ENCODE results near the gene DUSP2. TPM values are rescaled to one million over a fixed set of nuclear protein-coding genes. Genes with fewer than 3 reads are reported as not detected.

DUSP2 gene
- total and polyA plus RNA-seq, 10 of the 15 experiments (the other 5 are each of a cell fraction or from before 2014, with no cell fraction given): 9.7 to 212 (median 57.2) TPM

DNA sequence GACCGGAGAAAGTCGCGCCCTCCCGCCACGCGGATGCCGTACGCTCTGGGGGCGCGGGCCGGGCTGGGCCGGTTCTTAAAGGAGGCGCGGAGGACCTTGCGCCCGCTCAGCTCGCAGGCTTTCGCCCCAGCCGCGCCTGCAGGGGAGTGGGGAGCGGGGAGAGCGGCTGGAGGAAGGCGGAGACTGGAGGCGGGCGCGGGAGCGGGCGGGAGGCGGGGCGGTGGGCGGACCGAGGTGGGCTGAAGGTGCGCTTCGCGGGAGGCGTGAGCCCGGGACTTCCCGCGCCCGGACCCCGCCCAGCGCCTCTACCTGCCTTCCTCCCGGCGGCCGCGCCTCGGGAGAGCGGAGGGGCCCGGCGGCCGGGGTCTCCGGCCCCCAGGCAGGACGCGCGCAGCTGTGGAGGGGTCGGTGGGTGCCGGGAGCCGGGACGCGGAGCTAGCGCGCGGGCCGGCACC, 28.8 kb downstream of the DUSP2 start, which contains the start of gene ADRA2B:
Gene ADRA2B, minus strand, starts transcription at position 148 of the 455 bp plus-strand sequence. CDS start 422 bp downstream, outside the sequence.
- CTCF ChIA-PET: interaction anchor here (0.8 to 3.8 kb wide), 16 partner anchors 16 to 147 kb away, joined by 3 to 33 read pairs (median 4); partner anchors contain the start of gene ASTL
- no peak for TF ChIP-seq SMARCA5 (IDR thresholded peaks at IDR 0.05)
- TF ChIP-seq EZH2 (IDR thresholded peaks at IDR 0.05; ENCODE audit: borderline replicate concordance, control insufficient read depth, low read depth, low read length): no peak
- TF ChIP-seq, protein P1, sequence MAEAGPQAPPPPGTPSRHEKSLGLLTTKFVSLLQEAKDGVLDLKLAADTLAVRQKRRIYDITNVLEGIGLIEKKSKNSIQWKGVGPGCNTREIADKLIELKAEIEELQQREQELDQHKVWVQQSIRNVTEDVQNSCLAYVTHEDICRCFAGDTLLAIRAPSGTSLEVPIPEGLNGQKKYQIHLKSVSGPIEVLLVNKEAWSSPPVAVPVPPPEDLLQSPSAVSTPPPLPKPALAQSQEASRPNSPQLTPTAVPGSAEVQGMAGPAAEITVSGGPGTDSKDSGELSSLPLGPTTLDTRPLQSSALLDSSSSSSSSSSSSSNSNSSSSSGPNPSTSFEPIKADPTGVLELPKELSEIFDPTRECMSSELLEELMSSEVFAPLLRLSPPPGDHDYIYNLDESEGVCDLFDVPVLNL (IDR thresholded peaks at IDR 0.05; ENCODE audit: low read depth, low read length): no peak
- no peak for TF ChIP-seq SUZ12 (IDR thresholded peaks at IDR 0.05; ENCODE audit: unreplicated experiment)
- no peak for TF ChIP-seq MYC (IDR thresholded peaks at IDR 0.05; ENCODE audit: insufficient read depth, insufficient read length, insufficient replicate concordance, low read length, severe bottlenecking)
- TF ChIP-seq E4F1 (IDR thresholded peaks at IDR 0.05; ENCODE audit: borderline replicate concordance, partially characterized antibody): no peak
- TF ChIP-seq SMC3 (IDR thresholded peaks at IDR 0.05; ENCODE audit: borderline replicate concordance, low read length): no peak
- TF ChIP-seq BCL11A (IDR thresholded peaks at IDR 0.05; ENCODE audit: low read depth, low read length): no peak
- no peak for TF ChIP-seq RCOR1 (conservative IDR thresholded peaks at IDR 0.05; ENCODE audit: low read depth, low read length)
- TF ChIP-seq PAX8 (IDR thresholded peaks at IDR 0.05): no peak
- no peak for TF ChIP-seq CEBPB (IDR thresholded peaks at IDR 0.05; ENCODE audit: borderline replicate concordance in 1 of 2, low read depth in 2 of 2, low read length in 2 of 2)
- TF ChIP-seq RBBP5 (conservative IDR thresholded peaks at IDR 0.05): no peak
- TF ChIP-seq SREBF2 (IDR thresholded peaks at IDR 0.05; ENCODE audit: low read length): no peak
- TF ChIP-seq, protein P2, sequence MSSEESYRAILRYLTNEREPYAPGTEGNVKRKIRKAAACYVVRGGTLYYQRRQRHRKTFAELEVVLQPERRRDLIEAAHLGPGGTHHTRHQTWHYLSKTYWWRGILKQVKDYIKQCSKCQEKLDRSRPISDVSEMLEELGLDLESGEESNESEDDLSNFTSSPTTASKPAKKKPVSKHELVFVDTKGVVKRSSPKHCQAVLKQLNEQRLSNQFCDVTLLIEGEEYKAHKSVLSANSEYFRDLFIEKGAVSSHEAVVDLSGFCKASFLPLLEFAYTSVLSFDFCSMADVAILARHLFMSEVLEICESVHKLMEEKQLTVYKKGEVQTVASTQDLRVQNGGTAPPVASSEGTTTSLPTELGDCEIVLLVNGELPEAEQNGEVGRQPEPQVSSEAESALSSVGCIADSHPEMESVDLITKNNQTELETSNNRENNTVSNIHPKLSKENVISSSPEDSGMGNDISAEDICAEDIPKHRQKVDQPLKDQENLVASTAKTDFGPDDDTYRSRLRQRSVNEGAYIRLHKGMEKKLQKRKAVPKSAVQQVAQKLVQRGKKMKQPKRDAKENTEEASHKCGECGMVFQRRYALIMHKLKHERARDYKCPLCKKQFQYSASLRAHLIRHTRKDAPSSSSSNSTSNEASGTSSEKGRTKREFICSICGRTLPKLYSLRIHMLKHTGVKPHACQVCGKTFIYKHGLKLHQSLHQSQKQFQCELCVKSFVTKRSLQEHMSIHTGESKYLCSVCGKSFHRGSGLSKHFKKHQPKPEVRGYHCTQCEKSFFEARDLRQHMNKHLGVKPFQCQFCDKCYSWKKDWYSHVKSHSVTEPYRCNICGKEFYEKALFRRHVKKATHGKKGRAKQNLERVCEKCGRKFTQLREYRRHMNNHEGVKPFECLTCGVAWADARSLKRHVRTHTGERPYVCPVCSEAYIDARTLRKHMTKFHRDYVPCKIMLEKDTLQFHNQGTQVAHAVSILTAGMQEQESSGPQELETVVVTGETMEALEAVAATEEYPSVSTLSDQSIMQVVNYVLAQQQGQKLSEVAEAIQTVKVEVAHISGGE (CRISPR knock-in tag; IDR thresholded peaks at IDR 0.05): no peak
- no peak for TF ChIP-seq SPI1 (IDR thresholded peaks at IDR 0.05; ENCODE audit: borderline replicate concordance, insufficient read depth, low read depth, low read length)
- TF ChIP-seq, protein P3, sequence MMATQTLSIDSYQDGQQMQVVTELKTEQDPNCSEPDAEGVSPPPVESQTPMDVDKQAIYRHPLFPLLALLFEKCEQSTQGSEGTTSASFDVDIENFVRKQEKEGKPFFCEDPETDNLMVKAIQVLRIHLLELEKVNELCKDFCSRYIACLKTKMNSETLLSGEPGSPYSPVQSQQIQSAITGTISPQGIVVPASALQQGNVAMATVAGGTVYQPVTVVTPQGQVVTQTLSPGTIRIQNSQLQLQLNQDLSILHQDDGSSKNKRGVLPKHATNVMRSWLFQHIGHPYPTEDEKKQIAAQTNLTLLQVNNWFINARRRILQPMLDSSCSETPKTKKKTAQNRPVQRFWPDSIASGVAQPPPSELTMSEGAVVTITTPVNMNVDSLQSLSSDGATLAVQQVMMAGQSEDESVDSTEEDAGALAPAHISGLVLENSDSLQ (IDR thresholded peaks at IDR 0.05): no peak

More for the DNA sequence above, 28.8 kb downstream of the DUSP2 start, which contains the start of gene ADRA2B:
- H3K4me2 ChIP-seq (ENCODE audit: control insufficient read depth, insufficient read depth): peak within 1 kb of the TSS; percentile 93
- peak; percentile 61 for ATAC-seq
- H3K27me3 ChIP-seq (replicated peaks in 1 of 2; ENCODE audit: control insufficient read depth in 2 of 2, insufficient read depth in 2 of 2, low read length in 1 of 2): peaks cover 0 to 1% of the 10 kb centered on the region in 2 experiments; a peak in 2 of 4 replicates
- no TSS peak for BruUV-seq (replicated peaks)
- 5% methylated on average over 39 of the region's 64 CpGs for WGBS (ENCODE audit: insufficient coverage, insufficient replicate concordance, low lambda C conversion rate, missing lambda C conversion rate)
- H3K79me2 ChIP-seq (ENCODE audit: control insufficient read depth, insufficient read depth, low read length): no peaks in the 10 kb centered on the region
- no peaks in the 10 kb centered on the region; the same call in 1 of the 2 replicates for H4K20me1 ChIP-seq (ENCODE audit: control insufficient read depth, insufficient read depth)
- SMC1A ChIA-PET (ENCODE audit: uncharacterized antibody, unreplicated experiment): interaction anchor here (1.2 to 1.6 kb wide), 4 partner anchors 14 to 124 kb away, joined by 4 to 12 read pairs (median 5); partner anchors contain the start of gene ANKRD36C
- H3K9ac ChIP-seq (ENCODE audit: control insufficient read depth, insufficient read depth, low read length): no peak within 1 kb of the TSS
- in situ Hi-C loops (cut with MboI) (no loop called here), intact Hi-C loops (cut with micrococcal nuclease; ENCODE audit: unreplicated experiment) (loop anchor here (2.0 to 5.0 kb wide), 2 partner anchors 124 to 151 kb away; partner anchors contain the start of genes CIAO1 and TMEM127)
- no peak for DNase-seq (ENCODE audit: low read depth, low spot score)
- no peaks in the 10 kb centered on the region for H3K36me3 ChIP-seq (ENCODE audit: control insufficient read depth in 2 of 2, insufficient read depth in 2 of 2, low read length in 1 of 2)
- H3K27ac ChIP-seq (ENCODE audit: control insufficient read depth, insufficient read depth): no peak within 1 kb of the TSS
- POLR2A ChIA-PET: interaction anchor here (1.3 kb wide), 1 partner anchor 22 kb away, joined by 3 read pairs; the partner anchor contains the start of gene ASTL
- H3K4me3 ChIP-seq: peak within 1 kb of the TSS; percentile 62
- RAD21 ChIA-PET (ENCODE audit: unreplicated experiment): interaction anchor here (0.7 to 2.8 kb wide), 11 partner anchors 14 to 393 kb away, joined by 3 to 21 read pairs (median 3); no protein-coding TSS in a partner anchor
- no peak for FAIRE-seq
- H2AFZ ChIP-seq (ENCODE audit: control insufficient read depth, low read depth, low read length): peak within 1 kb of the TSS; percentile 62
- no peaks in the 10 kb centered on the region for H3K9me3 ChIP-seq (replicated peaks; ENCODE audit: control insufficient read depth, insufficient read depth, low read length)
- H3K4me1 ChIP-seq (ENCODE audit: control insufficient read depth, insufficient read depth, low read length): peaks cover 10% of the 10 kb centered on the region

Measured in GM12878 (cell line).